Measurements from ENCODE around the gene METTL27.

The METTL27 gene

DNA sequence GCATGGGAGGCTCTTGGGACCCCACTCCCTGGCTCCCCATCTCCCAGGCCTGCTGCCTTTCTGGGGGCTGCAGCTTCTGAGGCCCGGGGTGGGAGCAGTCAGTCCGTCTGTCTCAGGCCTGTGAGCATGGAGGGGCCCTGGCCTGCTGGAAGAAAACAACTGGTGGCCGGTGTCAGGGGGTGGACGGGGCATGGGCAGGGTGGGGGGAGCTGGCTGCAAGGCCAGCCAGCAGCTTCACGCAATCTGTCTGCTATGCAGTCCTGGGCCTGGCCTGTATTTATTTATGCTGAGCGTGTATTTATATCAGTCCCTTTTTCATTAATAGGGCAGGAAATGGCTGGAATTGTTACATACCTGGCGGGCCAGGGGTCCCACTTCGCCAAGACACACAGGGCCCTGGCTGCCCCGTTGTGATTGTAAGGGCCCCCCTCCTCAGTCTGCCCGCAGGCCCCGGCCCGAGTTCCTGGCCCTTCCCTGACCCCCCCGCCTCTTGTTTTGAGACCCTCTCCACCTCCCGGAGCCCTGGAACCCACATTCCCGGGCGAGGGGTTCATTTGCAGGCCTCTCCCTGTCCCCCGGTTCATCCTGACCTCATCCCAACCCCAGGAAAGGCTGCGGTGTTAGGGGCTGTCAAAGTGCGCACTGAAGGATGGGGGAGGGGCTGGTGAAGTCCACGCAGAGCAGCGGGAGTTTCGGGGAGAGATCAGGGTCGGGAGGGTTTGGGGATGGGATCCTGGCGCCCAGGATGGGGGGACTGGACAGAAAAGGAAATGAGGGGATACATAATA, 26.9 kb upstream of the METTL27 start:
- TF ChIP-seq POLR2AphosphoS5 (IDR thresholded peaks at IDR 0.05; ENCODE audit: low read depth, low read length) (no peak), PAX5 (IDR thresholded peaks at IDR 0.05; ENCODE audit: insufficient read depth, low read length, severe bottlenecking) (no peak), SPI1 (IDR thresholded peaks at IDR 0.05; ENCODE audit: low read depth, low read length) (no peak), POU2F2 (IDR thresholded peaks at IDR 0.05; ENCODE audit: low read depth, low read length) (no peak), POLR2A (IDR thresholded peaks at IDR 0.05; ENCODE audit: low read depth, low read length) (no peak), TAF1 (IDR thresholded peaks at IDR 0.05; ENCODE audit: low read depth, low read length) (no peak)
- DNase-seq (ENCODE audit: insufficient read length, low spot score): no peak
- no peak for FAIRE-seq

DNA sequence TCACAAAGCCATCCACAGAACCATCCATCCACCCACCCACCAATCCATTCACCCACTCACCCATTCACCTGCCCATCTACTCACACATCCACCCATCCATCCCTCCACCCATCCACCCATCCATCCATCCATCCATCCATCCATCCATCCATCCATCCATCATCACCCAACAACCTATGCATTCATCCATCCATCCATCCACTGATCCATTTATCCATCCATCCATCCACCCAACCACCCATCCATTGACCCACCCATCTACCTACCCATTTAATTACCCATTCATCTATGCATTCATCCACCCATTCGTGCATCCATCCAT, 24.1 kb upstream of the METTL27 start:
- TF ChIP-seq POU2F2 (IDR thresholded peaks at IDR 0.05; ENCODE audit: low read depth, low read length) (no peak), POLR2AphosphoS5 (IDR thresholded peaks at IDR 0.05; ENCODE audit: low read depth, low read length) (no peak), POLR2A (IDR thresholded peaks at IDR 0.05; ENCODE audit: low read depth, low read length) (no peak), TAF1 (IDR thresholded peaks at IDR 0.05; ENCODE audit: low read depth, low read length) (no peak), PAX5 (IDR thresholded peaks at IDR 0.05; ENCODE audit: insufficient read depth, low read length, severe bottlenecking) (no peak), SPI1 (IDR thresholded peaks at IDR 0.05; ENCODE audit: low read depth, low read length) (no peak)
- FAIRE-seq (peak; percentile 16), DNase-seq (ENCODE audit: insufficient read length, low spot score) (no peak)

GRCh38 chr7:73865738-73866445, 23.6 kb upstream of the METTL27 start:
- DNase-seq (ENCODE audit: insufficient read length, low spot score) (peak; percentile 55), FAIRE-seq (no peak)
- TF ChIP-seq POLR2AphosphoS5 (IDR thresholded peaks at IDR 0.05; ENCODE audit: low read depth, low read length): no peak
- TF ChIP-seq SPI1 (IDR thresholded peaks at IDR 0.05; ENCODE audit: low read depth, low read length): no peak

GRCh38 chr7:73864981-73865711, 22.8 kb upstream of the METTL27 start:
- DNase-seq (ENCODE audit: insufficient read length, low spot score) (no peak), FAIRE-seq (no peak)
- TF ChIP-seq POU2F2 (IDR thresholded peaks at IDR 0.05; ENCODE audit: low read depth, low read length) (no peak), SPI1 (IDR thresholded peaks at IDR 0.05; ENCODE audit: low read depth, low read length) (no peak), TAF1 (IDR thresholded peaks at IDR 0.05; ENCODE audit: low read depth, low read length) (no peak), PAX5 (IDR thresholded peaks at IDR 0.05; ENCODE audit: insufficient read depth, low read length, severe bottlenecking) (no peak), POLR2A (IDR thresholded peaks at IDR 0.05; ENCODE audit: low read depth, low read length) (no peak), POLR2AphosphoS5 (IDR thresholded peaks at IDR 0.05; ENCODE audit: low read depth, low read length) (no peak)

GRCh38 chr7:73861305-73861704, 19.0 kb upstream of the METTL27 start:
- no peak for FAIRE-seq
- TF ChIP-seq POLR2AphosphoS5 (IDR thresholded peaks at IDR 0.05; ENCODE audit: low read depth, low read length) (no peak), POLR2A (IDR thresholded peaks at IDR 0.05; ENCODE audit: low read depth, low read length) (no peak), POU2F2 (IDR thresholded peaks at IDR 0.05; ENCODE audit: low read depth, low read length) (no peak), TAF1 (IDR thresholded peaks at IDR 0.05; ENCODE audit: low read depth, low read length) (no peak), SPI1 (IDR thresholded peaks at IDR 0.05; ENCODE audit: low read depth, low read length) (no peak), PAX5 (IDR thresholded peaks at IDR 0.05; ENCODE audit: insufficient read depth, low read length, severe bottlenecking) (no peak)
- DNase-seq (ENCODE audit: insufficient read length, low spot score): no peak

DNA sequence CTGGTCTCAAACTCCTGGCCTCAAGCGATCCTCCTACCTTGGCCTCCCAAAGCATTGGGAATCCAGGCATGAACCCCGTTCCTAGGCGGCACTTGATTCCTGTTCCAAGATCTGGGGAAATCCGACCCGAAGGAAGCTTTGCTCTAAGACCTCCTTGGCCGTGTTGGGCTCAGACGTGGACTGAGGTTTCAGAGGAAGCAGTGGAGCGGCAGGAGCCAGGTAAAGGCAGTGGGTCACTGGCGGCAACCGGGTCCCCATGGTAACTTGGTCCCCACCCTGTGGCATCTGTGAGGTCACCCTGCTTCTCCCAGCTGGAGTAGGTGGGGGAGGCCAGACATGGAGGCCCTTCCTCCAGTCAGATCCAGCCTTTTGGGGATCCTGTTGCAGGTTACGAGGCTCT, 18.5 kb upstream of the METTL27 start, which contains the start of gene TMEM270:
Gene TMEM270 (plus strand): TSS at position 301 of the 400 bp plus-strand sequence. CDS start 36 bp downstream, at position 337.
- no peak for TF ChIP-seq POLR2AphosphoS5 (IDR thresholded peaks at IDR 0.05; ENCODE audit: low read depth, low read length)
- no peak for TF ChIP-seq POU2F2 (IDR thresholded peaks at IDR 0.05; ENCODE audit: low read depth, low read length)
- no peak for TF ChIP-seq POLR2A (IDR thresholded peaks at IDR 0.05; ENCODE audit: low read depth, low read length)
- no peak for TF ChIP-seq TAF1 (IDR thresholded peaks at IDR 0.05; ENCODE audit: low read depth, low read length)
- no peak for FAIRE-seq
- DNase-seq (ENCODE audit: insufficient read length, low spot score): no peak

- TF ChIP-seq POLR2A (IDR thresholded peaks at IDR 0.05; ENCODE audit: low read depth, low read length) (no peak), SPI1 (IDR thresholded peaks at IDR 0.05; ENCODE audit: low read depth, low read length) (no peak), TAF1 (IDR thresholded peaks at IDR 0.05; ENCODE audit: low read depth, low read length) (no peak)
- FAIRE-seq (no peak), DNase-seq (ENCODE audit: insufficient read length, low spot score) (no peak)
Measured at GRCh38 chr7:73858807-73859206, 16.5 kb upstream of the METTL27 start.

DNA sequence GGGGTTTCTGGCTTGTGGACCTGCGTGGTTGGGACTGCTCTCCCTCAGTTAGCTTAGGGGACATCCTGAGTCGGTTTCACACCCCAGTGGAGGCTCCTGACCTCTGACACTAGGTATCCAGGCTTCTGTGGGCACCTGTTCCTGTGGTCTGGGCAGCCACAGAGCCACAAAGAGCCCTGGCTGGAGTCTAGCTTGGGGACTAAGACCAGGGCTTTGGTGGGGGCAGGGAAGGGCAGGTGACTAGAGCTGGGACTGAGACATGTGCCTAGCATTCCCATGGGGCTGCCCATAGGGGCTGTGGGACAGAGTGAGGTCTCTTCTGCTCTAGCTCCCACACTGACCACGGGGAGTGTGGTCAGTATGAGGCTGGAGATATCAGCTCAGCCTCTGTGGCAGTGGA, 14.6 kb upstream of the METTL27 start:
- no peak for TF ChIP-seq TAF1 (IDR thresholded peaks at IDR 0.05; ENCODE audit: low read depth, low read length)
- TF ChIP-seq POLR2A (IDR thresholded peaks at IDR 0.05; ENCODE audit: low read depth, low read length): no peak
- TF ChIP-seq POU2F2 (IDR thresholded peaks at IDR 0.05; ENCODE audit: low read depth, low read length): no peak
- TF ChIP-seq POLR2AphosphoS5 (IDR thresholded peaks at IDR 0.05; ENCODE audit: low read depth, low read length): no peak
- no peak for TF ChIP-seq PAX5 (IDR thresholded peaks at IDR 0.05; ENCODE audit: insufficient read depth, low read length, severe bottlenecking)
- TF ChIP-seq SPI1 (IDR thresholded peaks at IDR 0.05; ENCODE audit: low read depth, low read length): no peak
- DNase-seq (ENCODE audit: insufficient read length, low spot score) (no peak), FAIRE-seq (no peak)

- DNase-seq (ENCODE audit: insufficient read length, low spot score) (no peak), FAIRE-seq (no peak)
- TF ChIP-seq POU2F2 (IDR thresholded peaks at IDR 0.05; ENCODE audit: low read depth, low read length) (no peak), POLR2A (IDR thresholded peaks at IDR 0.05; ENCODE audit: low read depth, low read length) (no peak), TAF1 (IDR thresholded peaks at IDR 0.05; ENCODE audit: low read depth, low read length) (no peak), POLR2AphosphoS5 (IDR thresholded peaks at IDR 0.05; ENCODE audit: low read depth, low read length) (no peak), SPI1 (IDR thresholded peaks at IDR 0.05; ENCODE audit: low read depth, low read length) (no peak), PAX5 (IDR thresholded peaks at IDR 0.05; ENCODE audit: insufficient read depth, low read length, severe bottlenecking) (no peak)
Measured at GRCh38 chr7:73852500-73852899, 10.2 kb upstream of the METTL27 start.

All from GM12891 (cell line).